ENCODE results near the gene IL23R.

Gene IL23R

GRCh38 chr1:67208217-67208616, 42.0 kb downstream of the IL23R start:
- Histone ChIP-seq H3K4me2 (ENCODE audit: insufficient read depth, low read length) (no peak overlapping the region), H4K20me1 (ENCODE audit: insufficient read depth, low read length) (no peaks in the 10 kb centered on the region), H2AFZ (ENCODE audit: low read depth, low read length) (no peak overlapping the region), H3K9ac (ENCODE audit: low read depth, low read length) (no peak overlapping the region), H3K36me3 (ENCODE audit: insufficient read depth, low read length) (no peaks in the 10 kb centered on the region), H3K9me3 (ENCODE audit: insufficient read depth, low read length, severe bottlenecking) (no peaks in the 10 kb centered on the region), H3K4me1 (ENCODE audit: insufficient read depth, low read length) (no peaks in the 10 kb centered on the region), H3K27ac (ENCODE audit: low read length) (no peak overlapping the region), H3K79me2 (ENCODE audit: insufficient read depth, low read length) (no peaks in the 10 kb centered on the region), H3K27me3 (ENCODE audit: insufficient read depth, low read length, poor library complexity) (no peaks in the 10 kb centered on the region), H3K4me3 (ENCODE audit: low read depth in 1 of 2, low read length in 2 of 2) (no peak overlapping the region)
- DNase-seq (no peak), ATAC-seq (ENCODE audit: insufficient read depth, low read depth) (no peak)
- TF ChIP-seq CTCF (IDR thresholded peaks at IDR 0.05; ENCODE audit: borderline replicate concordance, extremely low read depth, low read length, poor library complexity, severe bottlenecking) (no peak), EZH2 (IDR thresholded peaks at IDR 0.05; ENCODE audit: borderline replicate concordance, low read depth, low read length, severe bottlenecking) (no peak)

- no peaks in the 10 kb centered on the region for H3K79me2 ChIP-seq (ENCODE audit: insufficient read depth, low read length)
- H3K4me3 ChIP-seq (ENCODE audit: low read depth in 1 of 2, low read length in 2 of 2), result no peak overlapping the region
- no peaks in the 10 kb centered on the region for H3K4me1 ChIP-seq (ENCODE audit: insufficient read depth, low read length)
- no peak for ATAC-seq (ENCODE audit: insufficient read depth, low read depth)
- H3K27me3 ChIP-seq (ENCODE audit: insufficient read depth, low read length, poor library complexity), result no peaks in the 10 kb centered on the region
- no peak overlapping the region for H3K9ac ChIP-seq (ENCODE audit: low read depth, low read length)
- DNase-seq, result no peak
- H3K36me3 ChIP-seq (ENCODE audit: insufficient read depth, low read length), result no peaks in the 10 kb centered on the region
- no peaks in the 10 kb centered on the region for H4K20me1 ChIP-seq (ENCODE audit: insufficient read depth, low read length)
- no peak overlapping the region for H3K4me2 ChIP-seq (ENCODE audit: insufficient read depth, low read length)
- H3K9me3 ChIP-seq (ENCODE audit: insufficient read depth, low read length, severe bottlenecking), result no peaks in the 10 kb centered on the region
- TF ChIP-seq CTCF (IDR thresholded peaks at IDR 0.05; ENCODE audit: borderline replicate concordance, extremely low read depth, low read length, poor library complexity, severe bottlenecking) (no peak), EZH2 (IDR thresholded peaks at IDR 0.05; ENCODE audit: borderline replicate concordance, low read depth, low read length, severe bottlenecking) (no peak)
- no peak overlapping the region for H3K27ac ChIP-seq (ENCODE audit: low read length)
- no peak overlapping the region for H2AFZ ChIP-seq (ENCODE audit: low read depth, low read length)
Measured at GRCh38 chr1:67209521-67209920, 43.3 kb downstream of the IL23R start.

GRCh38 chr1:67211589-67212563, 45.6 kb downstream of the IL23R start:
- no peak overlapping the region for H2AFZ ChIP-seq (ENCODE audit: low read depth, low read length)
- H3K4me2 ChIP-seq (ENCODE audit: insufficient read depth, low read length), result no peak overlapping the region
- H3K79me2 ChIP-seq (ENCODE audit: insufficient read depth, low read length), result no peaks in the 10 kb centered on the region
- DNase-seq (peak; percentile 41), ATAC-seq (ENCODE audit: insufficient read depth, low read depth) (peak; percentile 77)
- no peaks in the 10 kb centered on the region for H3K9me3 ChIP-seq (ENCODE audit: insufficient read depth, low read length, severe bottlenecking)
- H3K4me3 ChIP-seq (ENCODE audit: low read depth in 1 of 2, low read length in 2 of 2), result no peak overlapping the region
- H3K36me3 ChIP-seq (ENCODE audit: insufficient read depth, low read length), result no peaks in the 10 kb centered on the region
- H3K9ac ChIP-seq (ENCODE audit: low read depth, low read length), result no peak overlapping the region
- H4K20me1 ChIP-seq (ENCODE audit: insufficient read depth, low read length), result no peaks in the 10 kb centered on the region
- no peaks in the 10 kb centered on the region for H3K4me1 ChIP-seq (ENCODE audit: insufficient read depth, low read length)
- no peak for TF ChIP-seq EZH2 (IDR thresholded peaks at IDR 0.05; ENCODE audit: borderline replicate concordance, low read depth, low read length, severe bottlenecking)
- peak; percentile 68 for TF ChIP-seq CTCF (IDR thresholded peaks at IDR 0.05; ENCODE audit: borderline replicate concordance, extremely low read depth, low read length, poor library complexity, severe bottlenecking)
- no peak overlapping the region for H3K27ac ChIP-seq (ENCODE audit: low read length)
- no peaks in the 10 kb centered on the region for H3K27me3 ChIP-seq (ENCODE audit: insufficient read depth, low read length, poor library complexity)
